Nephron progenitor cell (in vitro differentiated cells): ENCODE data around the gene SUGP1.

ENCODE experiments used
- DNase-seq: peaks from one replicate; pipeline ENCODE4 v3.0.0; 2021
- H3K27ac Mint-ChIP-seq: 2 replicates; pipeline ENCODE4 v1.8.0; 2021; ENCODE audit warnings: mild to moderate bottlenecking, moderate library complexity, mixed read lengths
- H3K27me3 Mint-ChIP-seq: 2 replicates; pipeline ENCODE4 v1.8.0; 2021; ENCODE audit warnings: mild to moderate bottlenecking, low read depth, mixed read lengths; ENCODE audit not compliant: poor library complexity
- H3K36me3 Mint-ChIP-seq: 2 replicates; pipeline ENCODE4 v1.8.0; 2021; ENCODE audit warnings: low read depth, mixed read lengths
- H3K4me1 Mint-ChIP-seq: 2 replicates; pipeline ENCODE4 v1.8.0; 2021; ENCODE audit warnings: mixed read lengths
- H3K4me3 Mint-ChIP-seq: 2 replicates; pipeline ENCODE4 v1.8.0; 2021; ENCODE audit warnings: mild to moderate bottlenecking, moderate library complexity, mixed read lengths
- H3K9me3 Mint-ChIP-seq: 2 replicates; pipeline ENCODE4 v1.8.0; 2021; ENCODE audit warnings: mild to moderate bottlenecking, moderate library complexity, mixed read lengths
- CTCF ChIP-seq: fragments of 200-600 bp; sonication (generic); IDR thresholded peaks from 2 replicates; pipeline ENCODE4 v1.5.0; 2021; ENCODE audit warnings: antibody characterized with exemption

Gene SUGP1

GRCh38 chr19:19229701-19230100, 90.6 kb downstream of the SUGP1 start:
- peaks cover 20% of the 10 kb centered on the region for H3K9me3 Mint-ChIP-seq
- no peaks in the 10 kb centered on the region for H3K36me3 Mint-ChIP-seq
- no peak for DNase-seq
- no peak overlapping the region for H3K27ac Mint-ChIP-seq
- H3K27me3 Mint-ChIP-seq = peaks cover 50% of the 10 kb centered on the region
- no peak overlapping the region for H3K4me3 Mint-ChIP-seq
- peaks cover 4% of the 10 kb centered on the region for H3K4me1 Mint-ChIP-seq
- TF ChIP-seq CTCF = no peak

- Mint-ChIP-seq H3K36me3 (no peaks in the 10 kb centered on the region), H3K27me3 (peaks cover 75% of the 10 kb centered on the region)
These were observed 93.1 kb downstream of the SUGP1 start for GRCh38 chr19:19227217-19227616.

GRCh38 chr19:19226663-19227062, 93.6 kb downstream of the SUGP1 start:
- no peak for TF ChIP-seq CTCF
- Mint-ChIP-seq H3K4me3 (no peak overlapping the region), H3K9me3 (peaks cover 8% of the 10 kb centered on the region), H3K36me3 (no peaks in the 10 kb centered on the region), H3K4me1 (peaks cover 4% of the 10 kb centered on the region), H3K27me3 (peaks cover 78% of the 10 kb centered on the region), H3K27ac (no peak overlapping the region)
- DNase-seq = no peak

More at GRCh38 chr19:19227217-19227616, 93.1 kb downstream of the SUGP1 start:
- peaks cover 8% of the 10 kb centered on the region for H3K9me3 Mint-ChIP-seq
- peaks cover 4% of the 10 kb centered on the region for H3K4me1 Mint-ChIP-seq
- DNase-seq = no peak
- H3K4me3 Mint-ChIP-seq = no peak overlapping the region
- H3K27ac Mint-ChIP-seq = no peak overlapping the region
- no peak for TF ChIP-seq CTCF

GRCh38 chr19:19226204-19226603, 94.1 kb downstream of the SUGP1 start:
- peaks cover 8% of the 10 kb centered on the region for H3K9me3 Mint-ChIP-seq
- peaks cover 74% of the 10 kb centered on the region for H3K27me3 Mint-ChIP-seq
- H3K36me3 Mint-ChIP-seq = no peaks in the 10 kb centered on the region

More at GRCh38 chr19:19226204-19226603, 94.1 kb downstream of the SUGP1 start:
- H3K27ac Mint-ChIP-seq = no peak overlapping the region
- H3K4me1 Mint-ChIP-seq = peaks cover 4% of the 10 kb centered on the region
- DNase-seq = no peak
- no peak overlapping the region for H3K4me3 Mint-ChIP-seq
- TF ChIP-seq CTCF = no peak
